Astrocyte of the cerebellum (primary cell): ENCODE results near the gene NHS.

Source experiments
- DNase-seq: peaks from one replicate; pipeline ENCODE4 v3.0.0-alpha.2; 2011; ENCODE audit warnings: low read depth
- H3K4me3 ChIP-seq: 2 replicates; pipeline ENCODE4 v1.5.1; 2011; ENCODE audit warnings: mild to moderate bottlenecking, low read depth, low read length, moderate library complexity
- CTCF ChIP-seq: IDR thresholded peaks from 2 replicates; pipeline ENCODE4 v1.5.1; 2012; ENCODE audit warnings: low read length, low read depth, moderate library complexity, mild to moderate bottlenecking; ENCODE audit errors: missing control alignments
- in situ Hi-C: cut with HindIII; loops from 2 replicates; pipeline ENCODE4 v1.10.0; 2017; ENCODE audit warnings: low sequenced_read_pairs

The NHS gene

GRCh38 chrX:17485391-17485790 lies 110.4 kb downstream of the NHS start:
- TF ChIP-seq CTCF = no peak
- in situ Hi-C loops = no loop called here
- no peak overlapping the region for H3K4me3 ChIP-seq
- no peak for DNase-seq

- no peak overlapping the region for H3K4me3 ChIP-seq
- in situ Hi-C loops = no loop called here
- no peak for TF ChIP-seq CTCF
- DNase-seq = no peak
These were observed 113.0 kb downstream of the NHS start for GRCh38 chrX:17488036-17488435.

GRCh38 chrX:17494216-17494615 lies 119.2 kb downstream of the NHS start:
- in situ Hi-C loops = no loop called here
- no peak overlapping the region for H3K4me3 ChIP-seq
- DNase-seq = no peak
- TF ChIP-seq CTCF = no peak

GRCh38 chrX:17495052-17495451 lies 120.1 kb downstream of the NHS start:
- TF ChIP-seq CTCF = no peak
- DNase-seq = no peak
- no peak overlapping the region for H3K4me3 ChIP-seq
- in situ Hi-C loops = loop anchor here (5.0 kb wide), 1 partner anchor 97 kb away; no protein-coding TSS in a partner anchor

- no peak overlapping the region for H3K4me3 ChIP-seq
- DNase-seq = no peak
- TF ChIP-seq CTCF = no peak
- in situ Hi-C loops = loop anchor here (5.0 kb wide), 1 partner anchor 96 kb away; no protein-coding TSS in a partner anchor
These were observed 121.4 kb downstream of the NHS start for GRCh38 chrX:17496407-17496806.

GRCh38 chrX:17497193-17497592 lies 122.2 kb downstream of the NHS start:
- in situ Hi-C loops = loop anchor here (5.0 kb wide), 1 partner anchor 95 kb away; no protein-coding TSS in a partner anchor
- TF ChIP-seq CTCF = no peak
- DNase-seq = no peak
- no peak overlapping the region for H3K4me3 ChIP-seq

- no peak for DNase-seq
- H3K4me3 ChIP-seq = no peak overlapping the region
- no peak for TF ChIP-seq CTCF
- in situ Hi-C loops = loop anchor here (5.0 kb wide), 1 partner anchor 93 kb away; no protein-coding TSS in a partner anchor
These were observed 124.5 kb downstream of the NHS start for GRCh38 chrX:17499512-17499911.
